Measurements from ENCODE around the gene FGFRL1. TPM values are rescaled to one million over a fixed set of nuclear protein-coding genes. Genes with fewer than 3 reads are reported as not detected.

FGFRL1 gene
- total and polyA plus RNA-seq, 3 donors from 2014 or later: 13.7 to 25.6 (median 14.4) TPM

- no peaks in the 10 kb centered on the region for H3K4me1 ChIP-seq
- TF ChIP-seq CTCF (IDR thresholded peaks at IDR 0.05) (no peak), POLR2A (IDR thresholded peaks at IDR 0.05) (no peak)
- no peak overlapping the region for H3K4me3 ChIP-seq
- no peak overlapping the region for H3K27ac ChIP-seq
- no peaks in the 10 kb centered on the region for H3K9me3 ChIP-seq
- 79 to 84% methylated on average over 5 to 11 of the region's 11 CpGs for WGBS, 2 donors
- intact Hi-C loops (cut with DNase I; ENCODE audit: low total_unique reads): no loop called here
- H3K36me3 ChIP-seq (ENCODE audit: low read depth, missing control alignments): no peaks in the 10 kb centered on the region
- no peaks in the 10 kb centered on the region for H3K27me3 ChIP-seq
- DNase-seq: no peak
Measured at GRCh38 chr4:1075809-1076699, 64.6 kb downstream of the FGFRL1 start.

Other genes starting within 250 kb of the FGFRL1 start
- gene CPLX1, start 185.5 kb upstream of the FGFRL1 start, total RNA-seq: 1 to 10 TPM; 5.5 to 8.2 TPM
- 4.4 TPM for gene CPLX1, start 185.5 kb upstream of the FGFRL1 start, polyA plus RNA-seq (ENCODE audit: insufficient read depth, low read depth, low replicate concordance)
- gene GAK, start 79.3 kb upstream of the FGFRL1 start, total RNA-seq: 100 to 1,000 TPM; 226 to 229 TPM
- 130 TPM for gene GAK, start 79.3 kb upstream of the FGFRL1 start, polyA plus RNA-seq (ENCODE audit: insufficient read depth, low read depth, low replicate concordance)
- 10 to 100 TPM; 69.2 to 88.2 TPM for gene TMEM175, start 79.2 kb upstream of the FGFRL1 start, total RNA-seq
- gene TMEM175, start 79.2 kb upstream of the FGFRL1 start, polyA plus RNA-seq (ENCODE audit: insufficient read depth, low read depth, low replicate concordance): 50.5 TPM
- gene DGKQ, start 38.1 kb upstream of the FGFRL1 start, total RNA-seq: 10 to 100 TPM; 20.7 to 22.7 TPM
- 10.8 TPM for gene DGKQ, start 38.1 kb upstream of the FGFRL1 start, polyA plus RNA-seq (ENCODE audit: insufficient read depth, low read depth, low replicate concordance)
- 10 to 100 TPM; 35.7 to 39.4 TPM for gene IDUA, start 24.6 kb upstream of the FGFRL1 start, total RNA-seq
- gene IDUA, start 24.6 kb upstream of the FGFRL1 start, polyA plus RNA-seq (ENCODE audit: insufficient read depth, low read depth, low replicate concordance): 8.9 TPM
- gene SLC26A1, start 18.2 kb upstream of the FGFRL1 start, total RNA-seq: 1 to 10 TPM in 1 of 2 donors, under 1 TPM in 1; 0.99 to 2.0 TPM
- 0.51 TPM for gene SLC26A1, start 18.2 kb upstream of the FGFRL1 start, polyA plus RNA-seq (ENCODE audit: insufficient read depth, low read depth, low replicate concordance)
- gene RNF212, start 101.9 kb downstream of the FGFRL1 start, total RNA-seq: 10 to 100 TPM; 33.6 to 40.3 TPM
- gene RNF212, start 101.9 kb downstream of the FGFRL1 start, polyA plus RNA-seq (ENCODE audit: insufficient read depth, low read depth, low replicate concordance): 21.0 TPM
- gene SPON2, start 161.0 kb downstream of the FGFRL1 start, total RNA-seq: 1 to 10 TPM; 5.6 to 7.1 TPM
- gene SPON2, start 161.0 kb downstream of the FGFRL1 start, polyA plus RNA-seq (ENCODE audit: insufficient read depth, low read depth, low replicate concordance): 21.4 TPM
- gene CTBP1, start 237.5 kb downstream of the FGFRL1 start, total RNA-seq: 100 to 1,000 TPM; 240 to 245 TPM
- gene CTBP1, start 237.5 kb downstream of the FGFRL1 start, polyA plus RNA-seq (ENCODE audit: insufficient read depth, low read depth, low replicate concordance): 72.6 TPM

All from testis (tissue), 3 donors.